HepG2 (cell line): ENCODE results near the gene GJC2. TPM values are rescaled to one million over a fixed set of nuclear protein-coding genes. Genes with fewer than 3 reads are reported as not detected.
A peak's percentile ranks its signal among the peaks of the same experiment; 100 is the strongest.

Experiments
- HMG20B ChIP-seq: conservative IDR thresholded peaks from 2 replicates; pipeline ENCODE4 v1.6.1; 2016; ENCODE audit warnings: missing genetic modification reagents, missing compliant biosample characterization
- HNRNPLL ChIP-seq: fragments of 200-400 bp; formaldehyde crosslinking; IDR thresholded peaks from 2 replicates; pipeline ENCODE4 v1.6.1; 2017; ENCODE audit warnings: mild to moderate bottlenecking, low read depth, low read length; ENCODE audit not compliant: poor library complexity, severe bottlenecking
- KLF6 ChIP-seq: IDR thresholded peaks from 2 replicates; pipeline ENCODE4 v1.8.0; 2016; ENCODE audit warnings: missing biosample characterization, missing genetic modification reagents
- PRMT3 ChIP-seq: sonication (generic); formaldehyde crosslinking; IDR thresholded peaks from 2 replicates; pipeline ENCODE4 v1.8.1; 2022; ENCODE audit warnings: low read depth, mild to moderate bottlenecking, moderate library complexity, missing genetic modification reagents, borderline replicate concordance
- ZNF180 ChIP-seq: sonication (generic); formaldehyde crosslinking; IDR thresholded peaks from 2 replicates; pipeline ENCODE4 v1.4.0; 2020; ENCODE audit warnings: low read depth, missing genetic modification reagents, borderline replicate concordance
- ZNF83 ChIP-seq: sonication (generic); formaldehyde crosslinking; IDR thresholded peaks from 2 replicates; pipeline ENCODE4 v1.4.0; 2020; ENCODE audit warnings: missing genetic modification reagents, mild to moderate bottlenecking, borderline replicate concordance
- polyA plus RNA-seq, 8 experiments: library from polyadenylated mRNA; depleted of rRNA in 3 of 8; stranded (reverse) in 7 of 8; unstranded in 1 of 8; fragments of >200 nt; fragmentation: Illumina TruSeq in 4 of 8; extraction: Trizol in 4 of 8; gene quantifications; 2 replicates each; pipeline versions ENCODE4 v1.2.1 to v1.2.3, GENCODE V29; 2011 to 2016; ENCODE audit warnings: low read depth in 4 of 8, missing spikeins in 1 of 8, mixed read lengths in 1 of 8; ENCODE audit not compliant: insufficient read depth in 1 of 8
- total RNA-seq, 5 experiments: library from RNA; depleted of rRNA; stranded (reverse); fragments of >200 nt; fragmentation: Illumina TruSeq; extraction: Trizol; gene quantifications; 2 replicates each; pipeline ENCODE4 v1.2.3, GENCODE V29; 2016; ENCODE audit warnings: low read depth in 1 of 5
- TF ChIP-seq, protein P1 (sequence below): IDR thresholded peaks from 2 replicates; pipeline ENCODE4 v1.6.1; 2016
- TF ChIP-seq, protein P2 (sequence below), 2 experiments: sonication (generic) in 1 of 2; formaldehyde crosslinking in 1 of 2; IDR thresholded peaks; 2 replicates each; pipeline versions ENCODE4 v1.6.1 to v1.9.0; 2014 to 2022; ENCODE audit warnings: antibody characterized with exemption in 1 of 2, borderline replicate concordance in 1 of 2, inconsistent platforms in 1 of 2, low read depth in 1 of 2, missing genetic modification reagents in 1 of 2
- TF ChIP-seq, protein P3 (sequence below): sonication (generic); formaldehyde crosslinking; IDR thresholded peaks from 2 replicates; pipeline ENCODE4 v1.8.1; 2022; ENCODE audit warnings: mild to moderate bottlenecking, missing genetic modification reagents
- TF ChIP-seq, protein P4 (sequence below): IDR thresholded peaks from 2 replicates; pipeline ENCODE4 v1.6.1; 2016; ENCODE audit warnings: low read depth, control low read depth
- TF ChIP-seq, protein P5 (sequence below): sonication (generic); formaldehyde crosslinking; IDR thresholded peaks from 2 replicates; pipeline ENCODE4 v1.5.1; 2020; ENCODE audit warnings: mild to moderate bottlenecking, missing genetic modification reagents, borderline replicate concordance
- TF ChIP-seq, protein P6 (sequence below): sonication (generic); formaldehyde crosslinking; conservative IDR thresholded peaks from 2 replicates; pipeline ENCODE4 v1.4.0; 2020; ENCODE audit warnings: missing genetic modification reagents
- TF ChIP-seq, protein P7 (sequence below): sonication (generic); formaldehyde crosslinking; IDR thresholded peaks from 2 replicates; pipeline ENCODE4 v1.4.0; 2020; ENCODE audit warnings: missing genetic modification reagents

Gene GJC2
- total and polyA plus RNA-seq, 2 of the 13 experiments (the other 11 are each of a cell fraction or from before 2014, with no cell fraction given): 1.6 to 3.8 TPM

DNA sequence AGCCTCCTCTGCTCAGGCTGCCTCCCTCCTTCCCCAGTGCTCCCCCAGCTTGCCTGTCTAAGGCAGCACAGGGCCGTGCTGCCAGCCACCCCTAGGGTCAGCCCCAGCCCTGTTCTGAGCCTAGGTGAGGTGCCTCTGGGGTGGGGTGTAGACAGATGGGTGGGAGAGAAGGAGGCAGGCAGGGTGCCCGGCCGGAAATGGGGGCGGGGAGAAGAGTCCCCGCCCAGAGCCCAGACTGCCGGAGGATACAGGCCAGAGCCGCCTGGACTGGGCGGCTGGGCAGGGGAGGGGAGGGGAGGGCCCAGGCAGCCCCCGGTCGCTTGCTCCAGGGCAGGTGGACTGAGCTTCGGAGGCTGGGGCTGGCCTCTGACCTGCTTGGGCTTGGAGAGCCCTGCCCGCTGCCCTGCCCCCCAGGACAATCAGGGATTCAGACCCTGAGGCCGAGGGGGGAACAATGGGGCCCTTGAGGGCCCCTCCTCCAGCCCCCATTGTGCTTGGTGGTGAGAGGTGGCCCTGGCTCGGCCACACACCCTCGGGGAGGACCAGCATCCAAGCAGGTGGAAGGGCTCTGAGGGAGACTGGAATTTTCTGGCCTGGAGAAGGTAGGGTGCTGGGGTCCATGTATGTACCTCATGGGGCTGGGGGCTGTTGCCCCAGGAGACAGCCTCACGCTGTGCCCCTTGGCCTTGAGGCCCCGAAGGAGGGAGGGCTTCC lies at the start of gene GJC2 (continued):
- TF ChIP-seq, protein P1, sequence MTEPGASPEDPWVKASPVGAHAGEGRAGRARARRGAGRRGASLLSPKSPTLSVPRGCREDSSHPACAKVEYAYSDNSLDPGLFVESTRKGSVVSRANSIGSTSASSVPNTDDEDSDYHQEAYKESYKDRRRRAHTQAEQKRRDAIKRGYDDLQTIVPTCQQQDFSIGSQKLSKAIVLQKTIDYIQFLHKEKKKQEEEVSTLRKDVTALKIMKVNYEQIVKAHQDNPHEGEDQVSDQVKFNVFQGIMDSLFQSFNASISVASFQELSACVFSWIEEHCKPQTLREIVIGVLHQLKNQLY (CRISPR knock-in tag): no peak
- TF ChIP-seq, protein P2, sequence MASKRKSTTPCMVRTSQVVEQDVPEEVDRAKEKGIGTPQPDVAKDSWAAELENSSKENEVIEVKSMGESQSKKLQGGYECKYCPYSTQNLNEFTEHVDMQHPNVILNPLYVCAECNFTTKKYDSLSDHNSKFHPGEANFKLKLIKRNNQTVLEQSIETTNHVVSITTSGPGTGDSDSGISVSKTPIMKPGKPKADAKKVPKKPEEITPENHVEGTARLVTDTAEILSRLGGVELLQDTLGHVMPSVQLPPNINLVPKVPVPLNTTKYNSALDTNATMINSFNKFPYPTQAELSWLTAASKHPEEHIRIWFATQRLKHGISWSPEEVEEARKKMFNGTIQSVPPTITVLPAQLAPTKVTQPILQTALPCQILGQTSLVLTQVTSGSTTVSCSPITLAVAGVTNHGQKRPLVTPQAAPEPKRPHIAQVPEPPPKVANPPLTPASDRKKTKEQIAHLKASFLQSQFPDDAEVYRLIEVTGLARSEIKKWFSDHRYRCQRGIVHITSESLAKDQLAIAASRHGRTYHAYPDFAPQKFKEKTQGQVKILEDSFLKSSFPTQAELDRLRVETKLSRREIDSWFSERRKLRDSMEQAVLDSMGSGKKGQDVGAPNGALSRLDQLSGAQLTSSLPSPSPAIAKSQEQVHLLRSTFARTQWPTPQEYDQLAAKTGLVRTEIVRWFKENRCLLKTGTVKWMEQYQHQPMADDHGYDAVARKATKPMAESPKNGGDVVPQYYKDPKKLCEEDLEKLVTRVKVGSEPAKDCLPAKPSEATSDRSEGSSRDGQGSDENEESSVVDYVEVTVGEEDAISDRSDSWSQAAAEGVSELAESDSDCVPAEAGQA (IDR thresholded peaks at IDR 0.05; ENCODE audit: low read depth): no peak
- TF ChIP-seq, protein P2 (CRISPR knock-in tag; IDR thresholded peaks at IDR 0.05; ENCODE audit: borderline replicate concordance): no peak
- TF ChIP-seq, protein P3, sequence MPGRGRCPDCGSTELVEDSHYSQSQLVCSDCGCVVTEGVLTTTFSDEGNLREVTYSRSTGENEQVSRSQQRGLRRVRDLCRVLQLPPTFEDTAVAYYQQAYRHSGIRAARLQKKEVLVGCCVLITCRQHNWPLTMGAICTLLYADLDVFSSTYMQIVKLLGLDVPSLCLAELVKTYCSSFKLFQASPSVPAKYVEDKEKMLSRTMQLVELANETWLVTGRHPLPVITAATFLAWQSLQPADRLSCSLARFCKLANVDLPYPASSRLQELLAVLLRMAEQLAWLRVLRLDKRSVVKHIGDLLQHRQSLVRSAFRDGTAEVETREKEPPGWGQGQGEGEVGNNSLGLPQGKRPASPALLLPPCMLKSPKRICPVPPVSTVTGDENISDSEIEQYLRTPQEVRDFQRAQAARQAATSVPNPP (CRISPR knock-in tag): no peak
- TF ChIP-seq ZNF83: 0 out of 2 replicates have a peak, but pooled peaks have one; percentile 13
- no peak for TF ChIP-seq HMG20B (CRISPR knock-in tag)
- TF ChIP-seq ZNF180 (CRISPR knock-in tag): no peak
- TF ChIP-seq, protein P4, sequence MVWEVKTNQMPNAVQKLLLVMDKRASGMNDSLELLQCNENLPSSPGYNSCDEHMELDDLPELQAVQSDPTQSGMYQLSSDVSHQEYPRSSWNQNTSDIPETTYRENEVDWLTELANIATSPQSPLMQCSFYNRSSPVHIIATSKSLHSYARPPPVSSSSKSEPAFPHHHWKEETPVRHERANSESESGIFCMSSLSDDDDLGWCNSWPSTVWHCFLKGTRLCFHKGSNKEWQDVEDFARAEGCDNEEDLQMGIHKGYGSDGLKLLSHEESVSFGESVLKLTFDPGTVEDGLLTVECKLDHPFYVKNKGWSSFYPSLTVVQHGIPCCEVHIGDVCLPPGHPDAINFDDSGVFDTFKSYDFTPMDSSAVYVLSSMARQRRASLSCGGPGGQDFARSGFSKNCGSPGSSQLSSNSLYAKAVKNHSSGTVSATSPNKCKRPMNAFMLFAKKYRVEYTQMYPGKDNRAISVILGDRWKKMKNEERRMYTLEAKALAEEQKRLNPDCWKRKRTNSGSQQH (CRISPR knock-in tag): no peak
- no peak for TF ChIP-seq KLF6 (CRISPR knock-in tag)
- TF ChIP-seq, protein P5, sequence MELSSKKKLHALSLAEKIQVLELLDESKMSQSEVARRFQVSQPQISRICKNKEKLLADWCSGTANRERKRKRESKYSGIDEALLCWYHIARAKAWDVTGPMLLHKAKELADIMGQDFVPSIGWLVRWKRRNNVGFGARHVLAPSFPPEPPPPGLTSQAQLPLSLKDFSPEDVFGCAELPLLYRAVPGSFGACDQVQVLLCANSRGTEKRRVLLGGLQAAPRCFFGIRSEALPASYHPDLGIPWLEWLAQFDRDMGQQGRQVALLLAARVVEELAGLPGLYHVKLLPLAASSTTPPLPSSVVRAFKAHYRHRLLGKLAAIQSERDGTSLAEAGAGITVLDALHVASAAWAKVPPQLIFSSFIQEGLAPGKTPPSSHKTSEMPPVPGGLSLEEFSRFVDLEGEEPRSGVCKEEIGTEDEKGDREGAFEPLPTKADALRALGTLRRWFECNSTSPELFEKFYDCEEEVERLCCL (CRISPR knock-in tag): no peak
- TF ChIP-seq, protein P6, sequence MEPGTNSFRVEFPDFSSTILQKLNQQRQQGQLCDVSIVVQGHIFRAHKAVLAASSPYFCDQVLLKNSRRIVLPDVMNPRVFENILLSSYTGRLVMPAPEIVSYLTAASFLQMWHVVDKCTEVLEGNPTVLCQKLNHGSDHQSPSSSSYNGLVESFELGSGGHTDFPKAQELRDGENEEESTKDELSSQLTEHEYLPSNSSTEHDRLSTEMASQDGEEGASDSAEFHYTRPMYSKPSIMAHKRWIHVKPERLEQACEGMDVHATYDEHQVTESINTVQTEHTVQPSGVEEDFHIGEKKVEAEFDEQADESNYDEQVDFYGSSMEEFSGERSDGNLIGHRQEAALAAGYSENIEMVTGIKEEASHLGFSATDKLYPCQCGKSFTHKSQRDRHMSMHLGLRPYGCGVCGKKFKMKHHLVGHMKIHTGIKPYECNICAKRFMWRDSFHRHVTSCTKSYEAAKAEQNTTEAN (CRISPR knock-in tag): peak; percentile 67; the same call in 1 of the 2 replicates
- TF ChIP-seq, protein P7, sequence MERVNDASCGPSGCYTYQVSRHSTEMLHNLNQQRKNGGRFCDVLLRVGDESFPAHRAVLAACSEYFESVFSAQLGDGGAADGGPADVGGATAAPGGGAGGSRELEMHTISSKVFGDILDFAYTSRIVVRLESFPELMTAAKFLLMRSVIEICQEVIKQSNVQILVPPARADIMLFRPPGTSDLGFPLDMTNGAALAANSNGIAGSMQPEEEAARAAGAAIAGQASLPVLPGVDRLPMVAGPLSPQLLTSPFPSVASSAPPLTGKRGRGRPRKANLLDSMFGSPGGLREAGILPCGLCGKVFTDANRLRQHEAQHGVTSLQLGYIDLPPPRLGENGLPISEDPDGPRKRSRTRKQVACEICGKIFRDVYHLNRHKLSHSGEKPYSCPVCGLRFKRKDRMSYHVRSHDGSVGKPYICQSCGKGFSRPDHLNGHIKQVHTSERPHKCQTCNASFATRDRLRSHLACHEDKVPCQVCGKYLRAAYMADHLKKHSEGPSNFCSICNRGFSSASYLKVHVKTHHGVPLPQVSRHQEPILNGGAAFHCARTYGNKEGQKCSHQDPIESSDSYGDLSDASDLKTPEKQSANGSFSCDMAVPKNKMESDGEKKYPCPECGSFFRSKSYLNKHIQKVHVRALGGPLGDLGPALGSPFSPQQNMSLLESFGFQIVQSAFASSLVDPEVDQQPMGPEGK (CRISPR knock-in tag): peak; percentile 95
- no peak for TF ChIP-seq PRMT3 (CRISPR knock-in tag)
- no peak for TF ChIP-seq HNRNPLL
